Thoracic aorta endothelial cell (primary cell): ENCODE data around the gene SLC46A2. TPM values are rescaled to one million over a fixed set of nuclear protein-coding genes. Genes with fewer than 3 reads are reported as not detected.

Source experiments
- total RNA-seq: library from RNA; depleted of rRNA; stranded (reverse); fragments of >200 nt; gene quantifications from 2 replicates; pipeline ENCODE4 v1.2.3, GENCODE V29; 2012

SLC46A2 gene
- total RNA-seq: not detected in 2 replicates

GRCh38 chr9:112890106-112891081 lies at the start of gene SLC46A2:
SLC46A2 (minus strand) TSS chr9:112890876; CDS start chr9:112890681, 195 bp downstream.

Other genes with a start within 250 kb of the SLC46A2 start
- gene INIP, start 172.8 kb downstream of the SLC46A2 start, total RNA-seq: 27.9 and 29.3 TPM in 2 replicates
- 10.4 and 11.3 TPM in 2 replicates for gene SNX30, start 140.1 kb downstream of the SLC46A2 start, total RNA-seq
- gene ZNF883, start 121.3 kb upstream of the SLC46A2 start, total RNA-seq: 0.07 and 0.53 TPM in 2 replicates
- 1.1 and 1.6 TPM in 2 replicates for gene ZFP37, start 165.8 kb upstream of the SLC46A2 start, total RNA-seq